Activated T-cell treated with anti-CD3 and anti-CD28 coated beads for 4 hours (primary cell): ENCODE measurements around the gene PKP4.
A peak's percentile ranks its signal among the peaks of the same experiment; 100 is the strongest.
"Not testable (repeated sequence)": the region's sequence is repeated elsewhere in the genome, so short reads cannot be mapped to it uniquely, and the experiment has no call there.

Source experiments
- DNase-seq: peaks from one replicate; pipeline ENCODE4 v3.0.0-alpha.2; 2020

The PKP4 gene, protein sequence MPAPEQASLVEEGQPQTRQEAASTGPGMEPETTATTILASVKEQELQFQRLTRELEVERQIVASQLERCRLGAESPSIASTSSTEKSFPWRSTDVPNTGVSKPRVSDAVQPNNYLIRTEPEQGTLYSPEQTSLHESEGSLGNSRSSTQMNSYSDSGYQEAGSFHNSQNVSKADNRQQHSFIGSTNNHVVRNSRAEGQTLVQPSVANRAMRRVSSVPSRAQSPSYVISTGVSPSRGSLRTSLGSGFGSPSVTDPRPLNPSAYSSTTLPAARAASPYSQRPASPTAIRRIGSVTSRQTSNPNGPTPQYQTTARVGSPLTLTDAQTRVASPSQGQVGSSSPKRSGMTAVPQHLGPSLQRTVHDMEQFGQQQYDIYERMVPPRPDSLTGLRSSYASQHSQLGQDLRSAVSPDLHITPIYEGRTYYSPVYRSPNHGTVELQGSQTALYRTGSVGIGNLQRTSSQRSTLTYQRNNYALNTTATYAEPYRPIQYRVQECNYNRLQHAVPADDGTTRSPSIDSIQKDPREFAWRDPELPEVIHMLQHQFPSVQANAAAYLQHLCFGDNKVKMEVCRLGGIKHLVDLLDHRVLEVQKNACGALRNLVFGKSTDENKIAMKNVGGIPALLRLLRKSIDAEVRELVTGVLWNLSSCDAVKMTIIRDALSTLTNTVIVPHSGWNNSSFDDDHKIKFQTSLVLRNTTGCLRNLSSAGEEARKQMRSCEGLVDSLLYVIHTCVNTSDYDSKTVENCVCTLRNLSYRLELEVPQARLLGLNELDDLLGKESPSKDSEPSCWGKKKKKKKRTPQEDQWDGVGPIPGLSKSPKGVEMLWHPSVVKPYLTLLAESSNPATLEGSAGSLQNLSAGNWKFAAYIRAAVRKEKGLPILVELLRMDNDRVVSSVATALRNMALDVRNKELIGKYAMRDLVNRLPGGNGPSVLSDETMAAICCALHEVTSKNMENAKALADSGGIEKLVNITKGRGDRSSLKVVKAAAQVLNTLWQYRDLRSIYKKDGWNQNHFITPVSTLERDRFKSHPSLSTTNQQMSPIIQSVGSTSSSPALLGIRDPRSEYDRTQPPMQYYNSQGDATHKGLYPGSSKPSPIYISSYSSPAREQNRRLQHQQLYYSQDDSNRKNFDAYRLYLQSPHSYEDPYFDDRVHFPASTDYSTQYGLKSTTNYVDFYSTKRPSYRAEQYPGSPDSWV

DNA sequence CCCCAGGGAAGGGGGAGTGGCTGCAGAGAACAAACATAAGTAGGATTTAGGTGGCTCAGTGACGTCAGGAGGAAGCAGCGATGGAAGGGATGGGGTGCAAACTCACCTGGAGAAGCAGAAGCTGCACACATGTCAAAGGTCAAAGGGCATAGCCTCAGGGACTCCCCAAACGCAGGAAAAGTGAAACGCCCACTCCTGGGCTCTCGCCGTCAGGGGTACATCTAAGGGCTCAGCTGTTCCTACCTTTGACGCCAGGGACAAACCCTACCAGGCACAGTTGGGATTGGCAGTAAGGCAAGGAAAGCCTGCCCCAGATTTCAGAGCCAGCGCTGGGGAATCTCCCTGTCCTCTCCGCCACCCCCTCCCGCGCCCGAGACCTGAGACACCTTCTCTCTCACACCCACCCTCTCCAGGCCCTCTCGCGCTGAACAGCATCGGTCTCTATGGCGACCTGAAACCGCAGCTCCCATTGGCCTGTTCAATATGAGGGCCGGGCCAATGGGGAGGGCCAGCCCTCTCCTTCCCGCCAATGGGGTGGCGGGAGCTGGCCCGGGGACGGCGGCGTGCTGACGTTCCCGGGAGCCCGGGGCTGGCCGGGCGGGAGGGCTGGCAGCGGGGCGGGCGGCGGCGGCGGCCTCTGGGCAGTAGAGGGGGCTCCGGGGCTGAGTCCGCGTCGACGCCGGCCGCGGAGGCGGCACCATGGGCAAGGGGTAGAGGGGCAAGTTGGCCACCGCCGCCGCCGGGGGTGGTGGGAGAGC lies at the start of gene PKP4, which contains the start of gene CCDC148:
Gene PKP4, plus strand, starts transcription at position 644 of the 758 bp plus-strand sequence. CDS start 76,233 bp downstream, outside the sequence.
Gene CCDC148, minus strand, starts transcription at position 445 of the 758 bp plus-strand sequence. Its CDS starts 314 bp downstream, at position 131.
- DNase-seq, result peak; percentile 85

GRCh38 chr2:158407031-158407430 lies 49.7 kb upstream of the PKP4 start:
- no peak for DNase-seq

GRCh38 chr2:158410132-158410531 lies 46.6 kb upstream of the PKP4 start:
- no peak for DNase-seq

GRCh38 chr2:158411748-158412147 lies 45.0 kb upstream of the PKP4 start:
- no peak for DNase-seq

- DNase-seq, result no peak
Measured at GRCh38 chr2:158412206-158412605, 44.5 kb upstream of the PKP4 start.

- no peak for DNase-seq
Measured at GRCh38 chr2:158413581-158413980, 43.2 kb upstream of the PKP4 start.

DNA sequence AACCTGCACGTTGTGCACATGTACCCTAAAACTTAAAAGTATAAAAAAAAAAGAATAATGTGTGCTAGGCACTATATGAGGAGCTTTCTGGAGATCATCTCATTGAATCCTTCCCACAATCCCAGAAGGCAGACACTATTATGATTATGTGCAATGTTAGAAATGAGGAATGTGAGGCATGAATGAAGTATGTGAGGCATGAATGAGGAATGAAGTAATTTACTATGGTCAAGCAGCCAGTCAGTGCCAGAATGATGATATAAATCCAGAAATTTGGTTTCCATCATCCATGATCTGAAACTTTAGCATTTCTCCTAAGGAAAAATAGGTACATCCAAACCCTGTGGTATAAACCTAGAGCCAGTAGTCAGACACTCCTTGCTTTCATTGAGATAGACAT lies 42.2 kb upstream of the PKP4 start:
- no peak for DNase-seq

- DNase-seq, result no peak
Measured at GRCh38 chr2:158432117-158432516, 24.6 kb upstream of the PKP4 start.

DNA sequence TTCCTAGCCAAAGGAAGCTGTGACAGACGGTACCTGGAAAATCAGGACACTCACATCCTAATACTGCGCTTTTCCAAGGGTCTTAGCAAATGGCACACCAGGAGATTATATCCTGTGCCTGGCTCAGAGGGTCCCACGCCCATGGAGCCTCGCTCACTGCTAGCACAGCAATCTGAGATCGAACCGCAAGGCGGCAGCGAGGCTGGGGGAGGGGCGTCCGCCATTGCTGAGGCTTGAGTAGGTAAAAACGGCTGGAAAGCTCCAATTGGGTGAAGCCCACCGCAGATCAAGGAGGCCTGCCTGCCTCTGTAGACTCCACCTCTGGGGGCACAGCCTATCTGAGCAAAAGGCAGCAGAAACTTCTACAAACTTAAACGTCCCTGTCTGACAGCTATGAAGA lies 23.0 kb upstream of the PKP4 start:
- not testable (repeated sequence) for DNase-seq

DNA sequence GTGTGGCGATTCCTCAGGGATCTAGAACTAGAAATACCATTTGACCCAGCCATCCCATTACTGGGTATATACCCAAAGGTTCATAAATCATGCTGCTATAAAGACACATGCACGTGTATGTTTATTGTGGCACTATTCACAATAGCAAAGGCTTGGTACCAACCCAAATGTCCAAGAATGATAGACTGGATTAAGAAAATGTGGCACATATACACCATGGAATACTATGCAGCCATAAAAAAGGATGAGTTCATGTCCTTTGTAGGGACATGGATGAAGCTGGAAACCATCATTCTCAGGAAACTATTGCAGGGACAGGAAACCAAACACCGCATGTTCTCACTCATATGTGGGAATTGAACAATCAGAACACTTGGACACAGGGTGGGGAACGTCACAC lies 17.7 kb upstream of the PKP4 start:
- DNase-seq, result not testable (repeated sequence)

DNA sequence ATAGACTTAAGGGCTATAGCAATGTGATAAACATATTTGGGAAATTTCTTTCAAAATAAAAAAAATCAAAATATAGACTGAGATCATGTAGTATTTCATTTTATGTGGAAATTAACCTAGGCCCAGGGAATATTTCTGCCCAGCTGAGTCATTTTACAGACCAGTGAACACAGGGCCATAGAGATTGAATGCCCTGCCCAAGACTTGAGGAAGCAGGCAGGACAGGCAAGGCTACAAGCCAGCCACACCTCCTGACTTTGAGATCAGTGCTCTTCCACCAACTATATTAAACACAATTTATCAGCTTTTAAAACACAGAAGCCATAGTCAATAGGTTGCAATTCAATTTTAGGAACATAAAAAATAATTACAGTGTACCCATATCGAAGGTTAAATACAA lies 13.1 kb upstream of the PKP4 start:
- no peak for DNase-seq

DNA sequence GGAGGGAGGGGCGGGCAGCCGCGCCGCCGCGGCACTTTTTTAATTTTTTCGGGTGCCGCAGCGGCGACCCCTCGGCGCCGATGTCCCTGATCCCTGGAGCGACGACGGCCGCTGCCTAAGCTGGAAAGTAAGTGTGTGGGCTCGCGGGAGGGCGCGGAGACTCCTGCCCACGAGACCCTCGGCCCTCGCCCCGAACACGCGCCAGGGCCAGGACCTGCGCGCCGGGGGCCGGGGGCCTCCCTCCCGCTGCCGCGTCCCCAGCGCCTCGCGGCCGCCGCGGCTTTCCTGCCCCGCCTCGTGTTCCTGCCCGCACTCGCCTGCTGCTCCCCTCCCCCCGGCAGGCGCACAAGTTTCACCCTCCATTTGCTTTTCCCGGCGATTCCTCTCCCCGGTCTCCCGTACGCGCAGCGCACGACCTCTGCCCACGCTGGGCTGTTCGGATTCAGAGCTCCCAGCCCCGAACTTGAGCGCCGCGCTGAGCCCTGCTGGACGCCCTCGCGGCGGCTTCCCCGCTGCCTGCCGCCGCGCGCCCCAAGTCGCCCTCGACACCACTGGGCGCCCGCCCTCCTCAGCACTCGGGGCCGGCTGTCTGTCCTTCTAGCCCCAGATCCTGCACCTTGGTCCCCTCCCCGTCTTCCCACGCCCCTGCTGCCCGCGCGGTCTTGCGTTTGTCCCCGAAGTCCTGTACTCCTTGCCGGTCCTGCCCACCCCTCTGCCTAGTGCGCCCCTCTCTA lies 507 bp downstream of the PKP4 start:
- DNase-seq, result peak; percentile 20

- DNase-seq, result peak; percentile 37
Measured at GRCh38 chr2:158457826-158458616, 1.3 kb downstream of the PKP4 start.

DNA sequence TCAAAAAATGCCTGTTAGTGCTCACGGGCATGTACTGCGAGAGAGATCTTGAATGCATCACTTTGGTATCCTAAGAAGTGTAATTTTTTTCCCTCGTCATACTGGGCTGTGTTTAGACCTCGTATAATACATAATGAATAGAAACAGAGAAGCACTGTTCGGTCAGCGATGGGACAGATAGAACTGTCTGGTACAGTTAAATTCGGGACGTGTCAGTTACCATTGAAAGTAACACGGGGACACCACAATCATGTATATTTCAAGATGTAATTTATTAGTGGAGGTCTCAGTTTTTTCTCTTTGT lies 1.8 kb downstream of the PKP4 start:
- DNase-seq, result no peak

- DNase-seq, result no peak
Measured at GRCh38 chr2:158459161-158460003, 2.6 kb downstream of the PKP4 start.

- no peak for DNase-seq
Measured at GRCh38 chr2:158460632-158461297, 4.0 kb downstream of the PKP4 start.

DNA sequence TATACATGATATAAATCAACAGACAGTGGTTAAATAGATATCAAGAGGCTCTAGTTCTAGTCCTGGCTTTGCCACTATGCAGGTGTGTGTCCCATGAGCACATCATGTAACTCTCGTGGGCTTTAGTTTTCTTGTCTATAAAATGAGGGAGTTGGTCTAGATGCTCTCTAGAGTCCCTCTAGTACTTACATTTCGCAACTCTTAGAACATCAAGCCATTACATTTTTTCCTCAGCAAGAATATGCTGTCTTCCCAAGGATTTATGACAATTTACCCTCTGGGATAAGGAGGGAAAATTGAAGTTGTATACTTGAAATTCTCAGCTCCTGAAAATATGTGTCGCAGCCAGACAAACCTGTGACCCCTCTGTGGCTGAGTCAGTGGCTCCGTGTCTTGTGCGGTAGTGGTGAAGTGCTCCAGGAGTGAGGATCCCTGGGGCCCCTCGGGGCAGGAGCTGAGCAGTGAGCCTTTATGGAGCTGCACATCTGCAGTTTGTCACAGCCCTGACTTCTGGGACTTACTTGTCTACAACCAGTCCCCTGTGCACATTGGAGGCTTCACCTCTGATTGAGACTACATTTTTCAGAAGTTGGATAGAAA lies 6.8 kb downstream of the PKP4 start:
- DNase-seq, result no peak

DNA sequence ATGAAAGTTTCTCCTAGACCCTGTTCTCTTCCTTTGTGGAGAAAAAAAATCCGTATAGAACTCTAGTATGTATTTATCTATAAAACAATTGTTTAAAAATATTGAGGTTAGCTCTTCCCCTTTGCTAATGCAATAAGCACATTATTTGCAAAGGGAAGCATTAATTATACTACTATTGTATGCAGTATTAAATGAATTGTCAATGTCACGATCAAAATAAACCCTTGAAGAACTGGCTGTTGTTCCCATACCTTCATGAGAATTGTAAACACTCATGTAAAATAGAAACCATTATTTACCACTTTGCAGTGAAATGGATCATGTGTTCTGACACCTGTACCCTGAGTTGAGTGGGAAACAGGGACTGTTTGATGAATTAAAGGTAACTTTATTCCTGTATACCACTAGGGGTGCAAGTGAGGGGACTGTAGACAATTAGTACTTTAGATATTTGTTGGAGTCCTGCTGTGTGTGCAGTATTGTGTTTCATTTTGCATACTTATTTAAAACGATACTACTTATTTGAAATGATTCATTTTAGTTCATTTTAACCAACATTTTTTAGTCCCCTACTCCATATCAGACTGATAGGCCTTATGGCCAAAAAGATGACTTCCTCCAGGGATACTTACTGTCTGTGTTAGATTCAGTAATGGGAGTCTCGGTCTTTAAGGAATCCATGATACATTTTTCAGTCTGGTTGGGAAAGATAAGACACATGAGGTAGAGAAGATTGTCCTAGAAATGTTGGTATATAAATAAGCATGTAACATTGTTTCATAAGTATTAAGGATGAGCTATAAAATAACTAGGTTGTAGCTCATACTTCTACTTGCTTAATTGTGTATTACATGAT lies 7.9 kb downstream of the PKP4 start:
- no peak for DNase-seq
